HepG2 (cell line): ENCODE measurements around the gene DLG1.

Experiments
- CEBPB ChIP-seq: IDR thresholded peaks from 2 replicates; pipeline ENCODE4 v1.6.1; 2011; ENCODE audit warnings: low read depth, low read length, improper control_type of control experiment, borderline replicate concordance
- PHB2 ChIP-seq: fragments of 450-650 bp; IDR thresholded peaks from 2 replicates; pipeline ENCODE4 v1.6.1; 2018; ENCODE audit not compliant: partially characterized antibody
- TF ChIP-seq, protein P1 (sequence below): sonication (generic); formaldehyde crosslinking; IDR thresholded peaks from 2 replicates; pipeline ENCODE4 v1.9.0; 2021; ENCODE audit warnings: missing genetic modification reagents, mild to moderate bottlenecking, borderline replicate concordance

DNA sequence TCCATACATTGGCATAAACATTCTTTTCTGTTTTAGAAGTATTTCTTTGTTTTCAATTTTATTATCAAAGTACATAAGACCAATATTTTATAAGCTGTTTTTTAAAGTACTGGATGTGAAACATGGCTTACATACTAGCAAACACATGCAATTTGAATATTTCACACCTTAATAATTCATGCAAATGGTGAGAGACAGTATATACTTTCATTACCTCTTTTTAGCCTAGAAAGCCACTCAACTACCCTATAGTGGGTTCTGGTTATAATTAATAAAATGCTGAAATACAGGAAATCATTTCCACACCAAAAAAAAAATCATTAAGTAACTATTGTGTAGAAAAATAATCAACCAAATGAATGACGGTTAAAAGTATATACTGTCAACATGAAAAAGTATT is 230.3 kb downstream of the DLG1 start:
- TF ChIP-seq, protein P1, sequence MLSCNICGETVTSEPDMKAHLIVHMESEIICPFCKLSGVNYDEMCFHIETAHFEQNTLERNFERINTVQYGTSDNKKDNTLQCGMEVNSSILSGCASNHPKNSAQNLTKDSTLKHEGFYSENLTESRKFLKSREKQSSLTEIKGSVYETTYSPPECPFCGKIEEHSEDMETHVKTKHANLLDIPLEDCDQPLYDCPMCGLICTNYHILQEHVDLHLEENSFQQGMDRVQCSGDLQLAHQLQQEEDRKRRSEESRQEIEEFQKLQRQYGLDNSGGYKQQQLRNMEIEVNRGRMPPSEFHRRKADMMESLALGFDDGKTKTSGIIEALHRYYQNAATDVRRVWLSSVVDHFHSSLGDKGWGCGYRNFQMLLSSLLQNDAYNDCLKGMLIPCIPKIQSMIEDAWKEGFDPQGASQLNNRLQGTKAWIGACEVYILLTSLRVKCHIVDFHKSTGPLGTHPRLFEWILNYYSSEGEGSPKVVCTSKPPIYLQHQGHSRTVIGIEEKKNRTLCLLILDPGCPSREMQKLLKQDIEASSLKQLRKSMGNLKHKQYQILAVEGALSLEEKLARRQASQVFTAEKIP (CRISPR knock-in tag), result no peak
- no peak for TF ChIP-seq PHB2
- no peak for TF ChIP-seq CEBPB
